ENCODE data around the gene BCLAF1.

The BCLAF1 gene

GRCh38 chr6:136317971-136318370 is 28.3 kb upstream of the BCLAF1 start:
- DNase-seq (ENCODE audit: low read depth in 1 of 2, low spot score in 1 of 2): no peak
- H3K27ac ChIP-seq (replicated peaks): no peak overlapping the region
- H3K27me3 ChIP-seq (ENCODE audit: insufficient read depth, poor library complexity, severe bottlenecking): no peaks in the 10 kb centered on the region
- TF ChIP-seq CTCF (IDR thresholded peaks at IDR 0.05; ENCODE audit: insufficient read depth, low read length) (no peak), POLR2AphosphoS5 (IDR thresholded peaks at IDR 0.05; ENCODE audit: low read depth) (no peak), GABPA (IDR thresholded peaks at IDR 0.05; ENCODE audit: low read depth) (no peak), SPI1 (IDR thresholded peaks at IDR 0.05; ENCODE audit: borderline replicate concordance, low read depth) (no peak), REST (IDR thresholded peaks at IDR 0.05; ENCODE audit: insufficient replicate concordance, low read depth) (no peak)
- no peak overlapping the region for H3K4me3 ChIP-seq (replicated peaks; ENCODE audit: insufficient read depth, low read length)

DNA sequence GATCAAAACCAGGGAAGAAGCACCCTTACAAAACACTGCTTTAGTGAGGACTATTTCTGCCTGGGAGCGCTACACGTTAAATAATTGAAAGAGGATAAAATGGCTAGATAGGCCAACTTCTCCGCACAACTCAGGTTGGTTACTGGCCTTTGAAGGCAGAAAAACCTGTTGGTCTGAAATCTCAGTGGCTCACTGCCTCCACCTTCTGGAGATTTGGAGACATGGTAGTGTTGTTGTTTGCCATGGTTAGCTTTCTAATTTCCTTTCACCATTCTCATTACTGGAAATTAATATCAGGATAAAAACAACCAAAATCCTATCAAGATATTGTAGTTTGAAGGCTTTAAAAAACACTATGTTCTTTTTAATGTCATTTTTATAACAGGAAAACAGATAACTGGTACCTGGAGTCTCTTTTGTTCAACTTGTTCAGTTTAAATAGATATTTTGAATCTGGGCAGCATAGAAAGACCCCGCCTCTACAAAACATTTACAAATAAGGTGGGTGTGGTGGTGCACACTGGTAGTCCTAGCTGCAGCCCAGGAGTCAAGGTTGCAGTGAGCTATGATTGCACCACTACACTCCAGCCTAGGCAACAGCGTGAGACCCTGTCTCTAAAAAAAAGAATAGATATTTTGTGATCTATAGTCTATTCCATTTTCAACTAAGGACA is 27.5 kb upstream of the BCLAF1 start:
- H3K27me3 ChIP-seq (ENCODE audit: insufficient read depth, poor library complexity, severe bottlenecking): no peaks in the 10 kb centered on the region
- H3K4me3 ChIP-seq (replicated peaks; ENCODE audit: insufficient read depth, low read length): no peak overlapping the region
- peak; percentile 7 to 43 for DNase-seq (ENCODE audit: low read depth in 1 of 2, low spot score in 1 of 2)
- H3K27ac ChIP-seq (replicated peaks): no peak overlapping the region
- TF ChIP-seq POLR2AphosphoS5 (IDR thresholded peaks at IDR 0.05; ENCODE audit: low read depth) (no peak), CTCF (IDR thresholded peaks at IDR 0.05; ENCODE audit: insufficient read depth, low read length) (peak; percentile 72)

GRCh38 chr6:136315594-136315993 is 25.9 kb upstream of the BCLAF1 start:
- no peak for DNase-seq (ENCODE audit: low read depth in 1 of 2, low spot score in 1 of 2)
- Histone ChIP-seq H3K27me3 (ENCODE audit: insufficient read depth, poor library complexity, severe bottlenecking) (peaks cover 2% of the 10 kb centered on the region), H3K27ac (replicated peaks) (no peak overlapping the region), H3K4me3 (replicated peaks; ENCODE audit: insufficient read depth, low read length) (no peak overlapping the region)
- TF ChIP-seq GABPA (IDR thresholded peaks at IDR 0.05; ENCODE audit: low read depth): no peak
- TF ChIP-seq REST (IDR thresholded peaks at IDR 0.05; ENCODE audit: insufficient replicate concordance, low read depth): no peak
- TF ChIP-seq SPI1 (IDR thresholded peaks at IDR 0.05; ENCODE audit: borderline replicate concordance, low read depth): no peak
- no peak for TF ChIP-seq POLR2AphosphoS5 (IDR thresholded peaks at IDR 0.05; ENCODE audit: low read depth)
- no peak for TF ChIP-seq CTCF (IDR thresholded peaks at IDR 0.05; ENCODE audit: insufficient read depth, low read length)

- H3K4me3 ChIP-seq (replicated peaks; ENCODE audit: insufficient read depth, low read length): no peak overlapping the region
- DNase-seq (ENCODE audit: low read depth in 1 of 2, low spot score in 1 of 2): no peak
- no peak overlapping the region for H3K27ac ChIP-seq (replicated peaks)
- peaks cover 2% of the 10 kb centered on the region for H3K27me3 ChIP-seq (ENCODE audit: insufficient read depth, poor library complexity, severe bottlenecking)
- TF ChIP-seq POLR2AphosphoS5 (IDR thresholded peaks at IDR 0.05; ENCODE audit: low read depth) (no peak), REST (IDR thresholded peaks at IDR 0.05; ENCODE audit: insufficient replicate concordance, low read depth) (no peak)
These were observed 23.3 kb upstream of the BCLAF1 start for GRCh38 chr6:136312975-136313374.

Measured in HL-60 (cell line).